ENCODE measurements around the gene RSRP1.

The RSRP1 gene

DNA sequence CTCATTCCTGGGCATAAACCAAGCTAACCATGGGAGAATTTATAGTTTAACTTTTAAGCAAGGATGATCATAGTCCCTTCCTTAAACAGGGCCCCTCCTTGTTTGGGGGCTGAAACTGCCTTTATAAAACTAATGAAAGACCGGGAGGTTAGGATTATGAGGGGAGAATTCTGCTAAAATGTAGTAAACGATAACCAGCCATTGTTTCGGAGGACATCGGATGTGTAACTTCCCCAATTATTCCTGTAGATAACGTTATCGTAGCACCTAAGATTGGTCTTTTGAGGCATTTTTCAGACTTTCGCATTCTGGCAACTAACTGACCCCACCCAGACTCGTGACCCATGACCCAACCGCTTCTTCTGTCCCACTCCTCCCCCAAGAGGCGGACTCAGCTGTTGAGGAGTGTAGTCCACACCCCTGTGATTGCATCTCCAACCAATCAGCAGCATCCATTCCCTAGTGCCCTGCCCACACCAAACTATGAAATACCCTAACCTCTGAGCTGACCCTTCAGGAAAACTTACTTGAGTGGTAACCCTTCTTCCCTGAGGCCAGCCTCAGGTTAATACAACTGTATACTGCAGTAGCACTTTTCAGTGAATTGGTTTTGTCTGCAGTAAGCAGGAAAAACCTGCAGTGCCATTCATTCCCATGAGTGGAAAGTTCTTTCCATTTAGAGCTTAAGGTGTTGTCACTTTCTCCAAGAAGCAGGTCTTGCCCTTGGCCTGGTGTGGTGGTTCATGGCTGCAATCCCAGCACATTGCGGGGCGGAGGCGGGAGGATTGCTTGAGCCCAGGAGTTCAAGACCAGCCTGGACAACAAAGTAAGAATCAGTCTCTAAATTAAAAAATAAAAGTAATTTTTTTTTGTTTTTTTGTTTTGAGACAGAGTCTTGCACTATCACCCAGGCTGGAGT lies 14.1 kb downstream of the RSRP1 start:
- TF ChIP-seq ZNF274 (IDR thresholded peaks at IDR 0.05; ENCODE audit: low read depth, low read length) = no peak

DNA sequence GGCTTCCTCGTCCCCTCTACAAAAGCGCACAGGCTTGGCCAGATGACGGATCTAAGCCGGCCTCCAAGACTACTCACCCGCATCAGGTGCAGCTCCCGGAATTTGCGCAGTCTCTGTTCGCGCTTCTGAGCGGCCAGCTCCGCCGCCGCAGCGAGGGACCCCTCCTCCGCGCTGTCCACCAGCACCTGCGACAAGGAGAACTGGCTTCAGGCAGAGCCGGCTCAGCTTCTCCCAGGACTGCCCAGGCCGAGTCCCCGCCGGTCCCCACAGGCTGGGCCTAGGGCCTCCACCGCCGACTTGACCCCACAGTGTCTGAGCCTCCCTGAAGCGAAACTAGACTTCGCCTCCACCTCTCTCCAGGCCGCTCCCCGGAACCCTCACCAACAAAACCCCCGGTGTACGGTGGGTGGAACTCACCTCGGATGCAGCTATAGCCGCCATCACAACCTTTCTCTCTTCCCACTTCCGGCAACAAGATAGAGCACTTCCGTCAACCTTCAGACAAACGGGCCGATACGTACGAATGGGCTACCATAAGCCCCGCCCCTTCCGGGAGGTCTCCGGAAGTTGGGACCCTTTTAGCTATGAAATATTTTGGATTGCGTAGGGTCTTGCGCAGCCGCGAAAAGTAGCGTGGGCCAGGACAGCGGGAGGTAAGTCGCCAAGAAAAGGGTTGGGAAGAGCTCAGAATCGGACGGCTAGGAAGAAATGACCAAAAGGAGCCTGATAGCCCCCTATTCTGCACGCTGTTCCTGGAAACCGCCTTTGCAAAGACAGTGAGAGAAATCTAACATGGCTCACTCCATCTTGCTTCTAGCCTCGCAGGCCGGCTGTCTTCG lies 15.0 kb downstream of the RSRP1 start, which contains the start of gene SYF2:
SYF2 (minus strand) TSS at position 476 of the 839 bp plus-strand sequence; CDS start at position 441, 35 bp downstream.
- TF ChIP-seq ZNF274 (IDR thresholded peaks at IDR 0.05; ENCODE audit: low read depth, low read length) = no peak
- H3K4me3 ChIP-seq (ENCODE audit: low read length) = peak within 1 kb of the TSS; percentile 85

More for the DNA sequence above, 14.1 kb downstream of the RSRP1 start:
- H3K4me3 ChIP-seq (ENCODE audit: low read length) = peak overlapping the region; percentile 85

DNA sequence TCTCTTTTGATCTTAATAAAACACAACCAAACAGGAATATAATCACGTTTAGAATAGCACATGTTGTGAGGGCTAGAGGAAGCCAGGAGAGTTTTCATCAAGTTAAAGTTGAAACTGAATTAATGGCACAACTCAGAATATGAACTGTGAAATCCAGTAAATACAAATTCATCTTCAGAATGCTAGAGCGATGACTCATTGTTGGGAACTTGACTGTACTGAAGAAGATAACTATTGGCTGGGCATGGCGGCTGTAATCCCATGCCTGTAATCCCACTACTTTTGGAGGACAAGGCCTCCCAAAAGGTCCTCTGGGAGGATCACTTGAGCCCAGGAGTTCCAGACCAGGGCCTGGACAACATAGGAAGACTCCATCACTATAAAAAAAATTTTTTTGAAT lies 23.8 kb downstream of the RSRP1 start:
- H3K4me3 ChIP-seq (ENCODE audit: low read length) = no peak overlapping the region
- TF ChIP-seq ZNF274 (IDR thresholded peaks at IDR 0.05; ENCODE audit: low read depth, low read length) = no peak

GRCh38 chr1:25222606-25223005 lies 24.6 kb downstream of the RSRP1 start:
- H3K4me3 ChIP-seq (ENCODE audit: low read length) = no peak overlapping the region
- no peak for TF ChIP-seq ZNF274 (IDR thresholded peaks at IDR 0.05; ENCODE audit: low read depth, low read length)

- H3K4me3 ChIP-seq (ENCODE audit: low read length) = no peak overlapping the region
- no peak for TF ChIP-seq ZNF274 (IDR thresholded peaks at IDR 0.05; ENCODE audit: low read depth, low read length)
Observed at GRCh38 chr1:25220666-25221065, 26.6 kb downstream of the RSRP1 start.

DNA sequence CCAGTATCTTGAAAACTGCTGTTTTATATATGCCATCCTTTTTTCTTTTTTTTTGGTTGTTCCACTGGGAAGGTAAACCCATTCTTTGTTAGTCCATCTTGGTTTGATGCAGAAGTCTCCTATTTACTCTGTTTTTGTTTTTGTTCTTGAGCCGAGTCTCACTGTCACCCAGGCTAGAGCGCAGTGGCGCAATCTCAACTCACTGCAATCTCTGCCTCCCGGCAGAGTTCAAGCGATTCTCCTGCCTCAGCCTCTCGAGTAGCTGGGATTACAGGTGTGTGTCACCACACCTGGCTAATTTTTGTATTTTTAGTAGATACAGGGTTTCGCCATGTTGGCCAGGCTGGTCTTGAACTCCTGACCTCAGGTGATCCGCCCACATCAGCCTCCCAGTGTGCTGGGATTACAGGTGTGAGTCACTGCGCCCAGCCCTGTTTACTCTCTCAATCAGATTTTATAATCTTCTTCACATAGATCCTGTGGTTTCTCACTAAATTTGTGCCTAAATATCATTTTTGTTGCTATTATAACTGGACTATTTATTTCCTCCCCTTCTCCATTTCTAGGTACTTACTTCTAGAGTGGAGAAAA lies 27.5 kb downstream of the RSRP1 start:
- H3K4me3 ChIP-seq (ENCODE audit: low read length) = no peak overlapping the region
- no peak for TF ChIP-seq ZNF274 (IDR thresholded peaks at IDR 0.05; ENCODE audit: low read depth, low read length)

- TF ChIP-seq ZNF274 (IDR thresholded peaks at IDR 0.05; ENCODE audit: low read depth, low read length) = no peak
- H3K4me3 ChIP-seq (ENCODE audit: low read length) = no peak overlapping the region
Observed at GRCh38 chr1:25217598-25218232, 29.5 kb downstream of the RSRP1 start.

DNA sequence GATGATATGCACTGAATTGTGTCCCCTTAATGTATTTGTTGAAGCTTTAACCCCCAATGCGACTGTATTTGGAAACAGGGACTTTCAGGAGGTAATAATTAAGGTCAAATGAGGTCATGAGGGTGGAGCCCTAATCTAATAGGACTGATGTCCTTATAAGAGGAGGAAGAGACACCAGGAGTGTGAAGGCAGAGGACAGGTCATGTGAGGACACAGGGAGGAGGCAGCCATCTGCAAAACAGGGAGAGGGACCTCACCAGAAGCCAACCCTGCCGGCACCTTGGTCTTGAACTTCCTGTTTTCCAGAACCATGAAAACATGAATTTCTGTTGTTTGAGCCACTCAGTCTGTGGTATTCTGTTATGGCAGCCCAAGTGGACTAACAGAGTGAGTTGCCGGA lies 30.2 kb downstream of the RSRP1 start:
- H3K4me3 ChIP-seq (ENCODE audit: low read length) = no peak overlapping the region
- no peak for TF ChIP-seq ZNF274 (IDR thresholded peaks at IDR 0.05; ENCODE audit: low read depth, low read length)

GRCh38 chr1:25216123-25216522 lies 31.1 kb downstream of the RSRP1 start:
- TF ChIP-seq ZNF274 (IDR thresholded peaks at IDR 0.05; ENCODE audit: low read depth, low read length) = no peak
- no peak overlapping the region for H3K4me3 ChIP-seq (ENCODE audit: low read length)

DNA sequence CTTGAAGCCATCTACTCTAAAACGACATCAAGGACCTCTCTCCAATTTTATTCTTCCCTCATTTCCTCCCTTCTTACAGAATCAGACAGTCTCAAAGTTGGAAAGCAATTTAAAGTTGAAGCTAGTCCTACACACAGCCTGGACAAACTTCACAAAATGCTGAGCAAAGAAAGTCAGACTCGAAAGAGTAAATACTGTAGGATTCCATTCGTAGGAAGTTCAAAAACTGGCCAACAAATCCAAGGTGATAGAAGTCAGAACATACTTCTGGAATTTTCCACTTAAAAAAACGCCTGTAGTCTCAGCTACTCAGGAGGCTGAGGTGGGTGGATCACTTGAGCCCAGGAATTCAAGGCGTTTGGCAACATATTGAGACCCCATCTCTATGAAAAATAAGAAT lies 34.5 kb downstream of the RSRP1 start:
- no peak overlapping the region for H3K4me3 ChIP-seq (ENCODE audit: low read length)
- no peak for TF ChIP-seq ZNF274 (IDR thresholded peaks at IDR 0.05; ENCODE audit: low read depth, low read length)

DNA sequence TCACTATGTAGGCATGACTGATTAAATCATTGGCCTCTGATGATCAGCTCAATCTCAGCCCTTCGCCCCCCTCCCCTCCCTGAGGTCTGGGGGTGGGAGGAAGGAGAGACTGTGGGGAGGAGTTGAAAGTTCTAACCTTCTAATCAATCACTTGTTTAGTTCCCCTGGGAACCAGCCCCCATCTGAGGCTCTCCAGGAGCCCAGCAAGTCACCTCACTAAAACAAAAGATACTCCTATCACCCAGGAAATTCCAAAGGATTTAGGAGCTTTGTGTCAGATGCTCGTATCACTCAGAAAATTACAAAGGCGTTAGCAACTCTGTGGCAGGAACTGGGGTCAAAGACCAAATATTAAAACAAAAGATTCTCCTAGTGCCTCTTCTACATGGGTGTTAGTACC lies 36.5 kb downstream of the RSRP1 start:
- no peak for TF ChIP-seq ZNF274 (IDR thresholded peaks at IDR 0.05; ENCODE audit: low read depth, low read length)
- no peak overlapping the region for H3K4me3 ChIP-seq (ENCODE audit: low read length)

DNA sequence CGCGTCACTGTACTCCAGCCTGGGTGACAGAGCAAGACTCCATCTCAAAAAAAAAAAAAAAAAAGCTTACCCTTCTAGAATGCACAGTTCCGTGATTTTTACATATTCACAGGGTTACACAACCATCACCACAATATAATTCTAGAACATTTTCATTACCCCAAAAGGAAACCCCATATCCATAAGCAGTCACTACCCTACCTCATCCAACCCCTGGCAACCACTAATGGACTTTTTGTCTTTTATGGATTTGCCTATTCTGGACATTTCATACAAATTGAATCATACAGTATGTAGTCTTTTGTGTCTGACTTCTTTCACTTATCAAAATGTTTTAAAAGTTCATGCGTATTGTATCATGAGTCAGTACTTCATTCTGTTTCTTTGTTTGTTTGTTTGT lies 37.7 kb downstream of the RSRP1 start:
- no peak overlapping the region for H3K4me3 ChIP-seq (ENCODE audit: low read length)
- no peak for TF ChIP-seq ZNF274 (IDR thresholded peaks at IDR 0.05; ENCODE audit: low read depth, low read length)

GRCh38 chr1:25208561-25209222 lies 38.6 kb downstream of the RSRP1 start:
- H3K4me3 ChIP-seq (ENCODE audit: low read length) = no peak overlapping the region
- no peak for TF ChIP-seq ZNF274 (IDR thresholded peaks at IDR 0.05; ENCODE audit: low read depth, low read length)
